ENCODE measurements around the gene IGFALS.

The IGFALS gene

DNA sequence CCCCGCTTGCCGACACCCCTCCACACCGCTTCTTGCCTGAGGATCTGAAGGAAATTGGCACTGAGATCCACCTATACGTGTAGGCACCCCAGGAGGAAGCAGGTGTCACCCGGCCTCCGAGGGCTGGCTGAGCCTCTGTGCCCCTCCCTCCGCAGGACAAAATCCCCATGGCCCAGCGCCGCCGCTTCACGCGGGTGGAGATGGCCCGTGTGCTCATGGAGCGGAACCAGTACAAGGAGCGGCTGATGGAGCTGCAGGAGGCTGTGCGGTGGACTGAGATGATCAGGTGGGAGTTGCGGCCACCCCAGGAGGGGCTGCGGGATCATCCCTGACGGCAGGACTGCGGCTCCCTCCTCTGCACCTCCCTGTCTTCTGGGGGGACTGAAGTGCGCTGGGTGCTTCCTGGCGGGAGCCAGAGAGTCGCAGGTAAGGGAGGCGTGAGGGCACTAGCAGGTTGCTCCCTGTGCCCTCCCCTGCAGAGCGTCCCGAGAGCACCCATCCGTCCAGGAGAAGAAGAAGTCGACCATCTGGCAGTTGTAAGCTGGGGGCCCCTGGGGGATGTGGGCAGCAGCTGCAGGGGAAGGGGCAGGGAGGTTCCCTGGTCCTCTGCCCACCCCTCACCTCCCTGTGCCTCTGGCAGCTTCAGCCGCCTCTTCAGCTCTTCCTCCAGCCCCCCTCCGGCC, 31.2 kb downstream of the IGFALS start:
- TF ChIP-seq, protein P1, sequence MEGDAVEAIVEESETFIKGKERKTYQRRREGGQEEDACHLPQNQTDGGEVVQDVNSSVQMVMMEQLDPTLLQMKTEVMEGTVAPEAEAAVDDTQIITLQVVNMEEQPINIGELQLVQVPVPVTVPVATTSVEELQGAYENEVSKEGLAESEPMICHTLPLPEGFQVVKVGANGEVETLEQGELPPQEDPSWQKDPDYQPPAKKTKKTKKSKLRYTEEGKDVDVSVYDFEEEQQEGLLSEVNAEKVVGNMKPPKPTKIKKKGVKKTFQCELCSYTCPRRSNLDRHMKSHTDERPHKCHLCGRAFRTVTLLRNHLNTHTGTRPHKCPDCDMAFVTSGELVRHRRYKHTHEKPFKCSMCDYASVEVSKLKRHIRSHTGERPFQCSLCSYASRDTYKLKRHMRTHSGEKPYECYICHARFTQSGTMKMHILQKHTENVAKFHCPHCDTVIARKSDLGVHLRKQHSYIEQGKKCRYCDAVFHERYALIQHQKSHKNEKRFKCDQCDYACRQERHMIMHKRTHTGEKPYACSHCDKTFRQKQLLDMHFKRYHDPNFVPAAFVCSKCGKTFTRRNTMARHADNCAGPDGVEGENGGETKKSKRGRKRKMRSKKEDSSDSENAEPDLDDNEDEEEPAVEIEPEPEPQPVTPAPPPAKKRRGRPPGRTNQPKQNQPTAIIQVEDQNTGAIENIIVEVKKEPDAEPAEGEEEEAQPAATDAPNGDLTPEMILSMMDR (IDR thresholded peaks at IDR 0.05; ENCODE audit: borderline replicate concordance, extremely low read depth, low read length, poor library complexity, severe bottlenecking): no peak
- TF ChIP-seq EZH2 (IDR thresholded peaks at IDR 0.05; ENCODE audit: borderline replicate concordance, low read depth, low read length, severe bottlenecking): no peak
- H3K4me1 ChIP-seq (ENCODE audit: insufficient read depth, low read length): no peaks in the 10 kb centered on the region
- H2AFZ ChIP-seq (ENCODE audit: low read depth, low read length): no peak overlapping the region
- peaks cover 3% of the 10 kb centered on the region; the same call in 1 of the 2 replicates for H4K20me1 ChIP-seq (ENCODE audit: insufficient read depth, low read length)
- ATAC-seq (ENCODE audit: insufficient read depth, low read depth) (no peak), DNase-seq (no peak)
- no peaks in the 10 kb centered on the region for H3K27me3 ChIP-seq (ENCODE audit: insufficient read depth, low read length, poor library complexity)
- no peaks in the 10 kb centered on the region for H3K9me3 ChIP-seq (ENCODE audit: insufficient read depth, low read length, severe bottlenecking)
- H3K36me3 ChIP-seq (ENCODE audit: insufficient read depth, low read length): peaks cover 83% of the 10 kb centered on the region
- H3K9ac ChIP-seq (ENCODE audit: low read depth, low read length): no peak overlapping the region
- H3K79me2 ChIP-seq (ENCODE audit: insufficient read depth, low read length): no peaks in the 10 kb centered on the region
- H3K27ac ChIP-seq (ENCODE audit: low read length): no peak overlapping the region
- H3K4me2 ChIP-seq (ENCODE audit: insufficient read depth, low read length): no peak overlapping the region
- H3K4me3 ChIP-seq (ENCODE audit: low read depth in 1 of 2, low read length in 2 of 2): no peak overlapping the region

DNA sequence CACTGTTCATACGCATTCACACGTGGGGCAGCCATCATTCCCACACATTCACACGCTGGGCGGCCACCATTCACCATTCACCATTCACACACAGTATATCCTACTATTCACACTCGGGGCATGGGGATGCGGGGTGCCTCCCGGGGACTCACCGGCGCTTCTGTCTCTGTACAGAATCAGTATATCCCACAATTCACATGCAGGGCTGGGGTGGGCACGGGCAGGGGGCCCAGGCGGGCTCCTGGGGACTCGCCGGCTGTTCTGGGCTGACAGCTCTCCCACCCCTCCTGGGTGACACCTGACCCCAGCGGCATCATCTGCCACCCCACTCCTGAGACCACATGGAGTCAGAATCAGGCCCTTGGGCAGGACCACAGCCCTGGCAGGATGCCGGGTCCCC, 31.8 kb downstream of the IGFALS start:
- no peak overlapping the region for H3K4me3 ChIP-seq (ENCODE audit: low read depth in 1 of 2, low read length in 2 of 2)
- H4K20me1 ChIP-seq (ENCODE audit: insufficient read depth, low read length): peaks cover 3% of the 10 kb centered on the region; the same call in 1 of the 2 replicates
- H3K36me3 ChIP-seq (ENCODE audit: insufficient read depth, low read length): peaks cover 77% of the 10 kb centered on the region
- DNase-seq (no peak), ATAC-seq (ENCODE audit: insufficient read depth, low read depth) (no peak)
- H3K27ac ChIP-seq (ENCODE audit: low read length): no peak overlapping the region
- no peaks in the 10 kb centered on the region for H3K79me2 ChIP-seq (ENCODE audit: insufficient read depth, low read length)
- TF ChIP-seq, protein P1 (IDR thresholded peaks at IDR 0.05; ENCODE audit: borderline replicate concordance, extremely low read depth, low read length, poor library complexity, severe bottlenecking): no peak
- no peak for TF ChIP-seq EZH2 (IDR thresholded peaks at IDR 0.05; ENCODE audit: borderline replicate concordance, low read depth, low read length, severe bottlenecking)
- no peaks in the 10 kb centered on the region for H3K9me3 ChIP-seq (ENCODE audit: insufficient read depth, low read length, severe bottlenecking)
- H3K27me3 ChIP-seq (ENCODE audit: insufficient read depth, low read length, poor library complexity): no peaks in the 10 kb centered on the region
- no peak overlapping the region for H2AFZ ChIP-seq (ENCODE audit: low read depth, low read length)
- H3K4me1 ChIP-seq (ENCODE audit: insufficient read depth, low read length): no peaks in the 10 kb centered on the region
- H3K4me2 ChIP-seq (ENCODE audit: insufficient read depth, low read length): no peak overlapping the region
- no peak overlapping the region for H3K9ac ChIP-seq (ENCODE audit: low read depth, low read length)

DNA sequence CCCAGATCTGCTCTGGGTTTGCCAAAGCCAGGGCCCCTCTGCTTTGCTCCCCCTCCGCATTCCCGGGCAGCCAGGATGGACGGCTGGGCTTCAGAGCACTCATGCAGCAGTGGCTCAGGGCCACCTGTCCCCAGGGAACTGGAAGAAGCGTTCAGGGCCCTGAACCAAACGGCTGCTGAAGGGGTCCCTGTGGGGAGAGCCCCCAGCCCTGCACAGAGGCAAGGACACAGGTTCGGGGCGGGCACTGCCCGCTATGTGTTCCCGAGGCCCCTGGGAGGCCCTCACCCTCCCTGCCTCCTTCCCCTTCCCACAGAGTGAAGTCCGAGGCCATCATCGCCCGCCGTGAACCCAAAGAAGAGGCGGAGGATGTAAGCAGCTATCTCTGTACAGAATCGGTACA, 32.6 kb downstream of the IGFALS start:
- H3K4me3 ChIP-seq (ENCODE audit: low read depth in 1 of 2, low read length in 2 of 2): no peak overlapping the region
- H3K9me3 ChIP-seq (ENCODE audit: insufficient read depth, low read length, severe bottlenecking): no peaks in the 10 kb centered on the region
- H2AFZ ChIP-seq (ENCODE audit: low read depth, low read length): no peak overlapping the region
- ATAC-seq (ENCODE audit: insufficient read depth, low read depth) (no peak), DNase-seq (no peak)
- H3K79me2 ChIP-seq (ENCODE audit: insufficient read depth, low read length): no peaks in the 10 kb centered on the region
- H3K27ac ChIP-seq (ENCODE audit: low read length): no peak overlapping the region
- H4K20me1 ChIP-seq (ENCODE audit: insufficient read depth, low read length): peaks cover 3% of the 10 kb centered on the region; the same call in 1 of the 2 replicates
- no peaks in the 10 kb centered on the region for H3K4me1 ChIP-seq (ENCODE audit: insufficient read depth, low read length)
- H3K36me3 ChIP-seq (ENCODE audit: insufficient read depth, low read length): peaks cover 70% of the 10 kb centered on the region
- H3K9ac ChIP-seq (ENCODE audit: low read depth, low read length): no peak overlapping the region
- H3K27me3 ChIP-seq (ENCODE audit: insufficient read depth, low read length, poor library complexity): no peaks in the 10 kb centered on the region
- TF ChIP-seq, protein P1 (IDR thresholded peaks at IDR 0.05; ENCODE audit: borderline replicate concordance, extremely low read depth, low read length, poor library complexity, severe bottlenecking): no peak
- TF ChIP-seq EZH2 (IDR thresholded peaks at IDR 0.05; ENCODE audit: borderline replicate concordance, low read depth, low read length, severe bottlenecking): no peak
- no peak overlapping the region for H3K4me2 ChIP-seq (ENCODE audit: insufficient read depth, low read length)
